ENCODE data around the gene TMEM169.

GRCh38 chr2:216074380-216074779, 7.3 kb upstream of the TMEM169 start:
- no peak for TF ChIP-seq CTCF (IDR thresholded peaks at IDR 0.05; ENCODE audit: low read depth, low read length)
- TF ChIP-seq MYC (IDR thresholded peaks at IDR 0.05; ENCODE audit: low read depth, low read length): no peak
